Body of pancreas (tissue), 4 donors: Measurements from ENCODE around the gene PIP5K1A. TPM values are rescaled to one million over a fixed set of nuclear protein-coding genes. Genes with fewer than 3 reads are reported as not detected.
"Not testable (repeated sequence)": the region's sequence is repeated elsewhere in the genome, so short reads cannot be mapped to it uniquely, and the experiment has no call there.

ENCODE experiments used
- ATAC-seq: fragments of 150-250 bp; one replicate; pipeline ENCODE4 v1.9.1; 2016
- DNase-seq, 4 donors: peaks; one replicate each; pipeline ENCODE4 v3.0.0-alpha.2; 2019
- H3K27ac ChIP-seq, 4 donors: fragments of 200-600 bp; sonication (generic); 1 replicate in 3 of 4; 2 replicates in 1 of 4; pipeline versions ENCODE4 v1.5.1 to v1.6.1; 2016 to 2019; ENCODE audit warnings: mild to moderate bottlenecking in 1 of 4, mixed read lengths in 1 of 4, moderate library complexity in 1 of 4
- H3K27me3 ChIP-seq, 2 donors: fragments of 200-600 bp; sonication (generic); one replicate each; pipeline ENCODE4 v1.6.0; 2016; ENCODE audit warnings: mild to moderate bottlenecking in 1 of 2
- H3K36me3 ChIP-seq, 2 donors: fragments of 200-600 bp; sonication (generic); replicated peaks in 1 of 2; 2 replicates each; pipeline ENCODE4 v1.5.1; 2016; ENCODE audit warnings: low read depth in 2 of 2; ENCODE audit not compliant: insufficient read depth in 1 of 2
- H3K4me1 ChIP-seq: fragments of 200-600 bp; sonication (generic); one replicate; pipeline ENCODE4 v1.6.0; 2016
- H3K4me3 ChIP-seq, 2 donors: fragments of 200-600 bp; sonication (generic); 1 replicate in 1 of 2; 2 replicates in 1 of 2; pipeline ENCODE4 v1.5.1; 2016 to 2019
- H3K9me3 ChIP-seq, 3 donors: fragments of 200-600 bp; sonication (generic); 1 replicate in 2 of 3; 2 replicates in 1 of 3; pipeline ENCODE4 v1.5.1; 2016
- POLR2A ChIP-seq, 3 donors: fragments of 450-650 bp; IDR thresholded peaks; one replicate each; pipeline ENCODE4 v1.6.1; 2016; ENCODE audit warnings: antibody characterized with exemption in 3 of 3, mild to moderate bottlenecking in 2 of 3
- WGBS, 2 donors: methylation state at CpG; one replicate each; pipeline ENCODE4 v1.1.5; 2017; 5-methylcytosine and 5-hydroxymethylcytosine counted together
- intact Hi-C: fragments of 100-400 bp; cut with DNase I; formaldehyde crosslinking; loops from one replicate; pipeline ENCODE4 v1.15.1; 2023
- total RNA-seq, 2 donors: library from RNA; depleted of rRNA; stranded (reverse); fragments of >200 nt; gene quantifications; one replicate each; pipeline ENCODE4 v1.1.0, GENCODE V29; 2016
- TF ChIP-seq, protein P1 (sequence below), 7 experiments: fragments of 450-650 bp in 4 of 7; fragments of 200-600 bp in 3 of 7; sonication (generic) in 3 of 7; IDR thresholded peaks; one replicate each; pipeline ENCODE4 v1.5.1; 2016 to 2019; ENCODE audit warnings: antibody characterized with exemption in 7 of 7

Gene PIP5K1A
- total RNA-seq, 2 donors from 2014 or later: 19.5 to 51.4 TPM

DNA sequence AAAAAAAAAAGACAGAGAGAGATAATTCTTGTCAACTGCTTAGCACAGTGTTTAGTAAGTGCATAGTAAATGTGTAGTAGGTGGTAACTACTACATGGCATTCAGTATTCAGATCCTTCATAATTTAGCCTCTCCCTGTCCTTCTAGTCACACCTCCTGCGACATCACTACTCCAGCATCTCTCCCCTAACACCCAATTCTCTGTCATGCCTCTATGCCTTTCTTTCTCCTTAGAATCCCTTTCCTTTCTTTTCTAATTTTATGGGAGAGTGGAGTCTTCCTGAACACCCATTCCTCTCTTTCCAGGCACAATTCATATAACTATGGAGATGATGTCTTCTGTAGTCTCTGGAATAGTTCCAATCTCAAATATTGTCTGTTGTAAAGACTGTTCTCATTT is 4.5 kb upstream of the PIP5K1A start:
- Histone ChIP-seq H3K4me1 (peaks cover 22% of the 10 kb centered on the region), H3K36me3 (no peaks in the 10 kb centered on the region), H3K27ac (no peak overlapping the region), H3K9me3 (no peaks in the 10 kb centered on the region), H3K27me3 (no peaks in the 10 kb centered on the region), H3K4me3 (no peak overlapping the region)
- WGBS, 2 donors: 75 to 88% methylated on average over 1 of the region's 1 CpG
- TF ChIP-seq, protein P1, sequence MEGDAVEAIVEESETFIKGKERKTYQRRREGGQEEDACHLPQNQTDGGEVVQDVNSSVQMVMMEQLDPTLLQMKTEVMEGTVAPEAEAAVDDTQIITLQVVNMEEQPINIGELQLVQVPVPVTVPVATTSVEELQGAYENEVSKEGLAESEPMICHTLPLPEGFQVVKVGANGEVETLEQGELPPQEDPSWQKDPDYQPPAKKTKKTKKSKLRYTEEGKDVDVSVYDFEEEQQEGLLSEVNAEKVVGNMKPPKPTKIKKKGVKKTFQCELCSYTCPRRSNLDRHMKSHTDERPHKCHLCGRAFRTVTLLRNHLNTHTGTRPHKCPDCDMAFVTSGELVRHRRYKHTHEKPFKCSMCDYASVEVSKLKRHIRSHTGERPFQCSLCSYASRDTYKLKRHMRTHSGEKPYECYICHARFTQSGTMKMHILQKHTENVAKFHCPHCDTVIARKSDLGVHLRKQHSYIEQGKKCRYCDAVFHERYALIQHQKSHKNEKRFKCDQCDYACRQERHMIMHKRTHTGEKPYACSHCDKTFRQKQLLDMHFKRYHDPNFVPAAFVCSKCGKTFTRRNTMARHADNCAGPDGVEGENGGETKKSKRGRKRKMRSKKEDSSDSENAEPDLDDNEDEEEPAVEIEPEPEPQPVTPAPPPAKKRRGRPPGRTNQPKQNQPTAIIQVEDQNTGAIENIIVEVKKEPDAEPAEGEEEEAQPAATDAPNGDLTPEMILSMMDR (IDR thresholded peaks at IDR 0.05): no peak
- TF ChIP-seq POLR2A (IDR thresholded peaks at IDR 0.05): no peak
- no peak for DNase-seq
- ATAC-seq: no peak
- intact Hi-C loops: no loop called here

DNA sequence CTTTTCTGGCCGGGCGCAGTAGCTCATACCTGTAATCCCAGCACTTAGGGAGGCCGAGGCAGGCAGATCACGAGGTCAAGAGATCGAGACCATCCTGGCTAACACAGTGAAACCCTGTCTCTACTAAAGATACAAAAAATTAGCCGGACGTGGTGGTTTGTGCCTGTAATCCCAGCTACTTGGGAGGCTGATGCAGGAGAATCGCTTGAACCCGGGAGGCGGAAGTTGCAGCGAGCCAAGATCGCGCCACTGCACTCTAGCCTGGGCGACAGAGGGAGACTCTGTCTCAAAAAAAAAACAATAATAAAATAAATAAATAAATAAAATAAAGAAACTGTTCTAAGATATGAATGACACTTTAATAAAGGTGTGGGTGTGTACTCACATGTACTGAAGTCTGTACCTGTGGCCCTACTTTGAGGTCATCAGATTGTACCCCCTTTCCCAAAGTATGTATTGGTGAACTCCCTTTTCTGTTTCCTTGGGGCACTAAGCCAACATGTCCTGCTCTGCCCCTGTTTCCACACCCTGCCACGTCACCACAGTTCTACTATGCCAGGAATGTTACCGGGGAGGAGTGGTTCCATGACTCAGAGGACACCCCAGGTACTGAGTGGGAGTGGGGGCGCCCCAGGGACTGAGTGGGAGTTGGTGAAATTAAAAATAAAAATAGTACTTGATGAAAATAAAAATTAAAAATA is 3.3 kb upstream of the PIP5K1A start:
- ATAC-seq (peak; percentile 31), DNase-seq (peak; percentile 60 to 81 (median 71))
- H3K36me3 ChIP-seq, H3K4me3 ChIP-seq, intact Hi-C loops, H3K9me3 ChIP-seq, H3K27me3 ChIP-seq: not testable (repeated sequence)
- Histone ChIP-seq H3K27ac (peak overlapping the region in 2 of 4 donors; percentile 81 to 90), H3K4me1 (peaks cover 24% of the 10 kb centered on the region)
- WGBS, 2 donors: 66 to 69% methylated on average over 17 of the region's 17 CpGs

DNA sequence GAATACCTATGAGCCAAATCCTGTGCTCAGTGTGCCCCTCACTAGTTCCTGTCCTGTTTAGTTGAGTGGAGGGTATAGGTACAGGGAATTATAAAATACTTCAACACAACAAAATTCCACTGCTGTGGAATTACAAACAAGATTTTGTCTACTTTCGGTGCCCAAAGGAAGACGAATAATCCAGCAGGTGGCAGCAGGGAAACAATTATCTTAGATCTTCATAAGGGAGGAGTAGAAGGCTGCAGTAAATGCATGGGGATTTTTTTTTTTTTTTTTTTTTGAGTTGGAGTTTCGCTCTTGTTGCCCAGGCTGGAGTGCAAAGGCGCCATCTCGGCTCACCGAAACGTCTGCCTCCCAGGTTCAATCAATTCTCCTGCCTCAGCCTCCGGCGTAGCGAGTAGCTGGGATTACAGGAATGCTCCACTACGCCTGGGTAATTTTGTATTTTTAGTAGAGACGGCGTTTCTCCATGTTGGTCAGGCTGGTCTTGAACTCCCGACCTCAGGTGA is 2.0 kb upstream of the PIP5K1A start:
- no peaks in the 10 kb centered on the region for H3K9me3 ChIP-seq
- peaks cover 26% of the 10 kb centered on the region for H3K4me1 ChIP-seq
- ATAC-seq (peak; percentile 39), DNase-seq (peak; percentile 78 to 88 (median 82))
- no peak overlapping the region for H3K4me3 ChIP-seq
- intact Hi-C loops: no loop called here
- H3K36me3 ChIP-seq: no peaks in the 10 kb centered on the region
- 24 to 36% methylated on average over 14 of the region's 14 CpGs for WGBS, 2 donors
- H3K27me3 ChIP-seq: no peaks in the 10 kb centered on the region
- H3K27ac ChIP-seq: peak overlapping the region; percentile 47 to 90 (median 70)
- TF ChIP-seq POLR2A (IDR thresholded peaks at IDR 0.05): peak in 1 of 3 donors; percentile 8
- TF ChIP-seq, protein P1 (IDR thresholded peaks at IDR 0.05): peak; percentile 27 to 78 (median 76)

DNA sequence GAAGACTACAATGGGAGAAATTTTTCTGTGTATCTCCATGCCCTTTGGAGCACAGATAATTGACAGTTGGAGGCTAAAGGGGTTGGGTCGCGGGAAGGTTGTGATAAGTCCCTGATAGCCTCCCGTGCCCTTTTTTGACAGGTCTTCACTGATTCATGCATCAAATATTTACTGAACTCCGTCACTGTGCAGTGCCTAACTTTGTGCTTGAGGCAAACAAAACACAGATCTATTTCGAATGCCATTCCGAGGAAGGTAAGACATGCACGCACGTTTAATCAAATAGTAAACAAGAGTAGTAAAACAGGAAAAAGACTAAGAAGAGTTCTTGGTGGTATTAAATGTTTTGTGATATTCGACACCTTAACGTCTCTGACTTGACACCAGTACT is 494 bp upstream of the PIP5K1A start:
- Histone ChIP-seq H3K4me1 (peaks cover 26% of the 10 kb centered on the region), H3K36me3 (no peaks in the 10 kb centered on the region), H3K27me3 (no peaks in the 10 kb centered on the region), H3K9me3 (no peaks in the 10 kb centered on the region), H3K4me3 (no peak overlapping the region), H3K27ac (peak overlapping the region; percentile 84 to 93 (median 91))
- 3 to 5% methylated on average over 10 of the region's 10 CpGs for WGBS, 2 donors
- peak in 2 of 4 donors; percentile 27 to 31 for DNase-seq
- peak; percentile 10 for ATAC-seq
- intact Hi-C loops: no loop called here
- TF ChIP-seq, protein P1 (IDR thresholded peaks at IDR 0.05): no peak
- no peak for TF ChIP-seq POLR2A (IDR thresholded peaks at IDR 0.05)

DNA sequence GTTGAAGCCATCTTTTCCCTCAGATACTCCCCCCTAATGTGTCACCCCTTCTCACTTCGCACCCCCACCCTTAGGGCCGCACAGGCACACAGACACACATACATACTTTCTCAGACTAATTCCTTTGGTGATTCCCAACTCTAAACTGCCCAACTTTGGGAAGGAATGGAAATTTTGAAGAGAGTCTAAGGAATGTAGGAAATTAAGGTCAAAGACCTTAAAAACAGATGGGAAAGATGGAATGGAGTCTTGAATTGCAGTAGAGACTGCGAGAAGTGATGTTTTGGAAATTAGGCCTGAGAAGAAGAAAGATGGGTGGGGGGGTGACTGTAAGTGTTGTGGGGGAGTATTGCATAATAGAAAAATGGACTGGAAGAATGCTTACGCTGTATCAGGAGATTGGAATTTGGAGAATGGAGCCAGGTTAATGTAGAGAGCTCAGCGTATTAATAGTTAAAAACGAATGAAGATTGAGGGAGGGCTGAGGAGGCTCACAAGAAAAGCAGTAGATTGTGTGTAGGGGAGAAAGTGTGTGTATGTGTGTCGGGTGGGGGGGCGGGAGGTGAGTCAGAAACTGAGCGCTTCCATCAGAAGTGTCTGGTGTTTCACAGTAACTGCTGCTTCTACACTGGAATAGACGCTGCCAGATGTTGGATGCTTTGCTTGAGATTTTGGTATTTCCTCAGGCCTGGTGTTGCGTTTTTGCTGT is 1.7 kb downstream of the PIP5K1A start:
- no peaks in the 10 kb centered on the region for H3K27me3 ChIP-seq
- 35 to 47% methylated on average over 11 of the region's 11 CpGs for WGBS, 2 donors
- H3K4me1 ChIP-seq: peaks cover 26% of the 10 kb centered on the region
- DNase-seq (peak in 1 of 4 donors; percentile 24), ATAC-seq (no peak)
- peak overlapping the region; percentile 31 to 93 (median 91) for H3K27ac ChIP-seq
- H3K4me3 ChIP-seq: no peak overlapping the region
- TF ChIP-seq, protein P1 (IDR thresholded peaks at IDR 0.05): no peak
- TF ChIP-seq POLR2A (IDR thresholded peaks at IDR 0.05): no peak
- no peaks in the 10 kb centered on the region for H3K9me3 ChIP-seq
- no peaks in the 10 kb centered on the region for H3K36me3 ChIP-seq
- intact Hi-C loops: loop anchor here (5.0 kb wide), 1 partner anchor 52 kb away; the partner anchor contains the start of gene PSMD4

DNA sequence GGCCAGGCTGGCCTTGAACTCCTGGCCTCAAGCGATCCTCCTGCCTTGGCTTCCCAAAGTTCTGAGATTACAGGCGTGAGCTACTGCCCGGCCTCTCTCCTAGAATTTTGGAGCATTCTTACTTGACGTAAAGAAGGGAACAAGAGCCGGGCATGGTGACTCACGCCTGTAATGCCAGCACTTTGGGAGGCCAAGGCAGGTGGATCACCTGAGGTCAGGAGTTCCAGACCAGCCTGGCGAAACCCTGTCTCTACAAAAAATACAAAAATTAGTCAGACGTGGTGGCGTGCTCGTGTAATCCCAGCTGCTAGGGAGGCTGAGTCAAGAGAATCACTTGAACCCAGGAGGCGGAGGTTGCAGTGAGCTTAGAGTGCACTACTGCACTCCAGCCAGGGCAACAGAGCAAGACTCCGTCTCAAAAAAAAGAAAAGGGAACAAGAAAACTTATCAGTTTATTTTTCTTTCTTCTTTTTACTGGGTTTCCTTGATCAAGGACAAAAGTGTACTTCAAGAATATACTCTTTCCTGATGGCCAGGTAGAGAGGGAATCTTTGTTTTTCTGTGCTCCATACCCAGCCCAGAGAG is 7.1 kb downstream of the PIP5K1A start:
- 92% methylated on average over 11 to 12 of the region's 12 CpGs for WGBS, 2 donors
- H3K36me3 ChIP-seq, H3K9me3 ChIP-seq, H3K27ac ChIP-seq, H3K4me3 ChIP-seq, ATAC-seq, intact Hi-C loops, H3K27me3 ChIP-seq, DNase-seq, H3K4me1 ChIP-seq: not testable (repeated sequence)
